PFSK-1 (cell line): ENCODE measurements around the gene MEG3.

Experiments
- FOXP2 ChIP-seq: optimal IDR thresholded peaks from 2 replicates; pipeline ENCODE3; 2011; ENCODE audit warnings: borderline replicate concordance, control low read depth, inconsistent platforms; ENCODE audit not compliant: insufficient read depth; ENCODE audit errors: extremely low read length, extremely low read depth
- POLR2AphosphoS5 ChIP-seq: IDR thresholded peaks from 2 replicates; pipeline ENCODE4 v1.6.1; 2012; ENCODE audit warnings: low read depth, mild to moderate bottlenecking, control low read depth, low read length, moderate library complexity
- SIN3A ChIP-seq: IDR thresholded peaks from 2 replicates; pipeline ENCODE4 v1.6.1; 2012; ENCODE audit warnings: mild to moderate bottlenecking, low read length, moderate library complexity, borderline replicate concordance; ENCODE audit not compliant: insufficient read depth
- TAF1 ChIP-seq: IDR thresholded peaks from 2 replicates; pipeline ENCODE4 v1.6.1; 2012; ENCODE audit warnings: low read length, control low read depth, borderline replicate concordance; ENCODE audit not compliant: insufficient read depth
- TF ChIP-seq, protein P1 (sequence below), 2 experiments: IDR thresholded peaks; 2 replicates each; pipeline versions ENCODE4 v1.6.1 to v1.8.0; 2011 to 2012; ENCODE audit warnings: low read depth in 2 of 2, low read length in 2 of 2, control low read depth in 1 of 2, inconsistent platforms in 1 of 2, mild to moderate bottlenecking in 1 of 2, moderate library complexity in 1 of 2; ENCODE audit not compliant: insufficient read depth in 1 of 2

MEG3 gene

DNA sequence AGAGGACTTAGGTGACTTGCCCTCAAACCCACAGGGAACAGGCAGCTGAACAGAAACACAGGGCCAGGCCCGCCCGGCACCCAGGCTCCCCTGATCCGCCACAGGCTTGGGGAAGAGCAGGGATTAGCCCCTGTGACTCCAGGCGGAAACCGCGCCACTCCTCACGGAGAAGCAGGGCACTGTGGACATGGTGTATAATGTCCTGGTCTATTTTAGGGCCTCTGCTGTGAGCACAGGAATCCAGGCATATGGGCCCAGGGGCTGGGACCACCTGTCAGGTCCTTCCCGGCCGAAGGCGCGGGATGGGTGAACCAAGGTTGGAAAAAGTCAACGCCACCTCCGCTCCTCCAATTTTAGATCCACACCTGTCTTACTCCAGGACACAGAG is 34.6 kb upstream of the MEG3 start:
- no peak for TF ChIP-seq SIN3A
- TF ChIP-seq FOXP2: no peak
- TF ChIP-seq TAF1: no peak
- TF ChIP-seq POLR2AphosphoS5: no peak
- TF ChIP-seq, protein P1, sequence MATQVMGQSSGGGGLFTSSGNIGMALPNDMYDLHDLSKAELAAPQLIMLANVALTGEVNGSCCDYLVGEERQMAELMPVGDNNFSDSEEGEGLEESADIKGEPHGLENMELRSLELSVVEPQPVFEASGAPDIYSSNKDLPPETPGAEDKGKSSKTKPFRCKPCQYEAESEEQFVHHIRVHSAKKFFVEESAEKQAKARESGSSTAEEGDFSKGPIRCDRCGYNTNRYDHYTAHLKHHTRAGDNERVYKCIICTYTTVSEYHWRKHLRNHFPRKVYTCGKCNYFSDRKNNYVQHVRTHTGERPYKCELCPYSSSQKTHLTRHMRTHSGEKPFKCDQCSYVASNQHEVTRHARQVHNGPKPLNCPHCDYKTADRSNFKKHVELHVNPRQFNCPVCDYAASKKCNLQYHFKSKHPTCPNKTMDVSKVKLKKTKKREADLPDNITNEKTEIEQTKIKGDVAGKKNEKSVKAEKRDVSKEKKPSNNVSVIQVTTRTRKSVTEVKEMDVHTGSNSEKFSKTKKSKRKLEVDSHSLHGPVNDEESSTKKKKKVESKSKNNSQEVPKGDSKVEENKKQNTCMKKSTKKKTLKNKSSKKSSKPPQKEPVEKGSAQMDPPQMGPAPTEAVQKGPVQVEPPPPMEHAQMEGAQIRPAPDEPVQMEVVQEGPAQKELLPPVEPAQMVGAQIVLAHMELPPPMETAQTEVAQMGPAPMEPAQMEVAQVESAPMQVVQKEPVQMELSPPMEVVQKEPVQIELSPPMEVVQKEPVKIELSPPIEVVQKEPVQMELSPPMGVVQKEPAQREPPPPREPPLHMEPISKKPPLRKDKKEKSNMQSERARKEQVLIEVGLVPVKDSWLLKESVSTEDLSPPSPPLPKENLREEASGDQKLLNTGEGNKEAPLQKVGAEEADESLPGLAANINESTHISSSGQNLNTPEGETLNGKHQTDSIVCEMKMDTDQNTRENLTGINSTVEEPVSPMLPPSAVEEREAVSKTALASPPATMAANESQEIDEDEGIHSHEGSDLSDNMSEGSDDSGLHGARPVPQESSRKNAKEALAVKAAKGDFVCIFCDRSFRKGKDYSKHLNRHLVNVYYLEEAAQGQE (IDR thresholded peaks at IDR 0.05; ENCODE audit: insufficient read depth in 1 of 2, low read depth in 2 of 2, low read length in 2 of 2): no peak

GRCh38 chr14:100791995-100792394 is 33.9 kb upstream of the MEG3 start:
- no peak for TF ChIP-seq POLR2AphosphoS5
- no peak for TF ChIP-seq TAF1
- no peak for TF ChIP-seq SIN3A
- no peak for TF ChIP-seq FOXP2
- TF ChIP-seq, protein P1 (IDR thresholded peaks at IDR 0.05; ENCODE audit: insufficient read depth in 1 of 2, low read depth in 2 of 2, low read length in 2 of 2): no peak

DNA sequence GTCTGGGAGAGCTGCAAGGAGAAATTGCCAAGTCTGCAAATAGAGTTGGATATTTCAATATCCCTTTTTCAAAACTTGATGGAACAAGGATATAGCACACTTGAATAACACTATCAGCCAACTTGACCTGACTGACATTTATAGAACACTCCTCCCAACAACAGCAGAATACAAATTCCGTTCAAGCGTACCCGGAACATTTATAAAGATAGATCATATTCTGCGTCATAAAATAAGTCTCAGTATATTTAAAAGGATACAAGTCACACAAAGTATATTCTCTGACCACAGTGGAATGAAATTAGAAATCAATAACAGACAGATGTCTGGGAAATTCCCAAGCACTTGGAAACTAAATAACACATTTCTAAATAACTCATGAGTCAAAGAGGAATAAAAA is 29.0 kb upstream of the MEG3 start:
- TF ChIP-seq POLR2AphosphoS5 (no peak), FOXP2 (no peak), SIN3A (no peak), TAF1 (no peak)
- TF ChIP-seq, protein P1 (IDR thresholded peaks at IDR 0.05; ENCODE audit: insufficient read depth in 1 of 2, low read depth in 2 of 2, low read length in 2 of 2): no peak

- TF ChIP-seq SIN3A (no peak), FOXP2 (no peak), POLR2AphosphoS5 (no peak), TAF1 (no peak)
- TF ChIP-seq, protein P1 (IDR thresholded peaks at IDR 0.05; ENCODE audit: insufficient read depth in 1 of 2, low read depth in 2 of 2, low read length in 2 of 2): no peak
These were observed 25.9 kb upstream of the MEG3 start for GRCh38 chr14:100800041-100800440.

GRCh38 chr14:100802179-100802578 is 23.7 kb upstream of the MEG3 start:
- TF ChIP-seq POLR2AphosphoS5 (no peak), SIN3A (no peak), FOXP2 (no peak), TAF1 (no peak)
- TF ChIP-seq, protein P1 (IDR thresholded peaks at IDR 0.05; ENCODE audit: insufficient read depth in 1 of 2, low read depth in 2 of 2, low read length in 2 of 2): no peak
